ENCODE data around the gene LRBA. TPM values are rescaled to one million over a fixed set of nuclear protein-coding genes. Genes with fewer than 3 reads are reported as not detected.

The LRBA gene
- total RNA-seq, 1 donor from 2014 or later = 46.2 TPM

DNA sequence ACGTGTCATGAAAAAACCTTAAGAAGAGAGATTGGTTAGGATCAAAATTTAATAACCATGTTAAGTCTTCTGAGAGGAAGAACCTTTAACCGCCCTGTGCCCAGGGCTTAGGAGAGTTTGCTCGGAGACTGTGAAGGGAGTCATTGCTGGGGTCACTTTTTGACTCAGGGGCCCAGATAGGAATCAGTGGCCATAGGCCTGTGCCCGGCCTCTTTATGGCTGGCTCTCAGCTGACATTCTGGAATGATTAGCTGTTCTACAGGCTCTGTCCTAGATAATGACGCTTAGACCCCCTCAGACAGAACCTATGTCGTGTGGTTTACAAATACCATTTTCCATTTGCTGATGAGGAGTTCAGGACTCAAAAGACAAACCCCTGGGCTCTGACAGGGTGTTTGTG, 762.8 kb downstream of the LRBA start:
- no peaks in the 10 kb centered on the region for H3K9me3 ChIP-seq
- peaks cover 14% of the 10 kb centered on the region for H3K36me3 ChIP-seq
- intact Hi-C loops (cut with DNase I) = no loop called here
- H3K4me1 ChIP-seq = peaks cover 9% of the 10 kb centered on the region
- H3K27me3 ChIP-seq (ENCODE audit: low read depth) = no peaks in the 10 kb centered on the region
- H3K27ac ChIP-seq = no peak overlapping the region
- no peak overlapping the region for H3K4me3 ChIP-seq
- ATAC-seq (no peak), DNase-seq (no peak)
- TF ChIP-seq, protein P1, sequence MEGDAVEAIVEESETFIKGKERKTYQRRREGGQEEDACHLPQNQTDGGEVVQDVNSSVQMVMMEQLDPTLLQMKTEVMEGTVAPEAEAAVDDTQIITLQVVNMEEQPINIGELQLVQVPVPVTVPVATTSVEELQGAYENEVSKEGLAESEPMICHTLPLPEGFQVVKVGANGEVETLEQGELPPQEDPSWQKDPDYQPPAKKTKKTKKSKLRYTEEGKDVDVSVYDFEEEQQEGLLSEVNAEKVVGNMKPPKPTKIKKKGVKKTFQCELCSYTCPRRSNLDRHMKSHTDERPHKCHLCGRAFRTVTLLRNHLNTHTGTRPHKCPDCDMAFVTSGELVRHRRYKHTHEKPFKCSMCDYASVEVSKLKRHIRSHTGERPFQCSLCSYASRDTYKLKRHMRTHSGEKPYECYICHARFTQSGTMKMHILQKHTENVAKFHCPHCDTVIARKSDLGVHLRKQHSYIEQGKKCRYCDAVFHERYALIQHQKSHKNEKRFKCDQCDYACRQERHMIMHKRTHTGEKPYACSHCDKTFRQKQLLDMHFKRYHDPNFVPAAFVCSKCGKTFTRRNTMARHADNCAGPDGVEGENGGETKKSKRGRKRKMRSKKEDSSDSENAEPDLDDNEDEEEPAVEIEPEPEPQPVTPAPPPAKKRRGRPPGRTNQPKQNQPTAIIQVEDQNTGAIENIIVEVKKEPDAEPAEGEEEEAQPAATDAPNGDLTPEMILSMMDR (IDR thresholded peaks at IDR 0.05) = no peak

DNA sequence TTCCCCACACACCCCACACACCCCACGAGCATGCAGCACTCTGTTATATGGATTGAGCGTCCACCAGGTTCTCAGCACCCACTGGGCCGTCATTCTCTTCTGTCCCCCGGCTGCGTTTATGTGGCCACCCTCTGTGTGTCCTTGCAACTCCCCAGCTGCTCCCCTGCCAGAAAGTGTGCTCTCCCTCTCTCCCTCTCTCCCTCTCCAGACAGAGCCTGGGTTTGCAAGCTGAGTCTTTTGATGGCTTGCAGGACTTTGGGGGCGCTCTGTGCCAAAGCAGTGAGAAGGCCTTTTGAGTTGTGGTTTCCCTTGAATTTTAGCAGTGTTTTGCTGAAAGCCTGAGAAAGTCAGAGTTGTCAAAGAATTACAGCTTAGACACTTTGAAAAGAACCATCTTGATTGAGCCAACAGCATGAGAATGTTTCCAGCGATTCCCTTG, 763.3 kb downstream of the LRBA start:
- TF ChIP-seq, protein P1 (IDR thresholded peaks at IDR 0.05) = no peak
- ATAC-seq = no peak
- intact Hi-C loops (cut with DNase I) = no loop called here
- H3K4me1 ChIP-seq = peaks cover 9% of the 10 kb centered on the region
- H3K9me3 ChIP-seq = no peaks in the 10 kb centered on the region
- no peak overlapping the region for H3K27ac ChIP-seq
- H3K27me3 ChIP-seq (ENCODE audit: low read depth) = no peaks in the 10 kb centered on the region
- no peak for DNase-seq
- peaks cover 14% of the 10 kb centered on the region for H3K36me3 ChIP-seq
- H3K4me3 ChIP-seq = no peak overlapping the region

DNA sequence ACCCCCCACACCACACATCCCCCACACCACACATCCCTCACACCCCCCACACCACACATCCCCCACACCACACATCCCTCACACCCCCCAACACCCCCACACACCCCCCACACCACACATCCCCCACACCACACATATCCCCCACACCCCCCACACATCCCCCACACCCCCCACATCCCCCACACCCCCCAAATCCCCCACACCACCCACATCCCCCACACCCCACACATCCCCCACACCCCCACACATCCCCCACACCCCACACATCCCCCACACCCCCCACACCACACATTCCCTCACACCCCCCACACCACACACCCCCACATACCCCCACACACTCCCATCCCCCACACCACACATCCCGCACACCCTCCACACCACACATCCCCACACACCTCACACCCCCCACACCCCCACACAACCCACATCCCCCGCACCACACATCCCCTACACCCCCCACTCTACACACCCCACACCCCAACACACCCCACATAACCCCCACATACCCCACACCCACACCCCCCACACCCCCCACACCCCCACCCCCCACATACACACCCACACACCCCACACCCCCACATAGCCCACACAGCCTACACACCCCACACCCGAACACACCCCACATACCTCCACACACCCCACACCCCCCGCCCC, 764.0 kb downstream of the LRBA start:
- H3K9me3 ChIP-seq = no peaks in the 10 kb centered on the region
- TF ChIP-seq, protein P1 (IDR thresholded peaks at IDR 0.05) = no peak
- no peak overlapping the region for H3K4me3 ChIP-seq
- no peaks in the 10 kb centered on the region for H3K27me3 ChIP-seq (ENCODE audit: low read depth)
- DNase-seq = no peak
- intact Hi-C loops (cut with DNase I) = no loop called here
- H3K36me3 ChIP-seq = peaks cover 14% of the 10 kb centered on the region
- ATAC-seq = no peak
- no peak overlapping the region for H3K27ac ChIP-seq
- H3K4me1 ChIP-seq = peaks cover 9% of the 10 kb centered on the region

- peaks cover 6% of the 10 kb centered on the region for H3K4me1 ChIP-seq
- H3K4me3 ChIP-seq = no peak overlapping the region
- H3K27ac ChIP-seq = no peak overlapping the region
- no peaks in the 10 kb centered on the region for H3K9me3 ChIP-seq
- TF ChIP-seq, protein P1 (IDR thresholded peaks at IDR 0.05) = no peak
- peaks cover 14% of the 10 kb centered on the region for H3K36me3 ChIP-seq
- H3K27me3 ChIP-seq (ENCODE audit: low read depth) = no peaks in the 10 kb centered on the region
- intact Hi-C loops (cut with DNase I) = no loop called here
- DNase-seq (no peak), ATAC-seq (no peak)
Measured at GRCh38 chr4:150250293-150250997, 764.6 kb downstream of the LRBA start.

- H3K9me3 ChIP-seq = no peaks in the 10 kb centered on the region
- peaks cover 7% of the 10 kb centered on the region for H3K4me1 ChIP-seq
- TF ChIP-seq, protein P1 (IDR thresholded peaks at IDR 0.05) = no peak
- H3K4me3 ChIP-seq = no peak overlapping the region
- no peak overlapping the region for H3K27ac ChIP-seq
- DNase-seq = no peak
- intact Hi-C loops (cut with DNase I) = no loop called here
- peaks cover 14% of the 10 kb centered on the region for H3K36me3 ChIP-seq
- peak in 1 of 2 donors; percentile 15 for ATAC-seq
- H3K27me3 ChIP-seq (ENCODE audit: low read depth) = no peaks in the 10 kb centered on the region
Measured at GRCh38 chr4:150248181-150248580, 766.9 kb downstream of the LRBA start.

Data from lower lobe of right lung (tissue), 2 donors.